Colonic mucosa (tissue), 4 donors: ENCODE measurements around the gene MPEG1. TPM values are rescaled to one million over a fixed set of nuclear protein-coding genes. Genes with fewer than 3 reads are reported as not detected.
A peak's percentile ranks its signal among the peaks of the same experiment; 100 is the strongest.

ENCODE experiments used
- DNase-seq: peaks from one replicate; pipeline ENCODE4 v3.0.0-alpha.2; 2020
- H3K27ac ChIP-seq: fragments of 200-600 bp; one replicate; pipeline ENCODE4 v1.8.0; 2021
- H3K27me3 ChIP-seq: fragments of 200-600 bp; one replicate; pipeline ENCODE4 v1.8.0; 2021
- H3K36me3 ChIP-seq: fragments of 200-600 bp; one replicate; pipeline ENCODE4 v1.8.0; 2021
- H3K4me1 ChIP-seq: fragments of 200-600 bp; one replicate; pipeline ENCODE4 v1.8.0; 2021; ENCODE audit warnings: mild to moderate bottlenecking
- H3K4me3 ChIP-seq: fragments of 200-600 bp; one replicate; pipeline ENCODE4 v1.8.0; 2021
- H3K9ac ChIP-seq, 2 donors: one replicate each; pipeline ENCODE4 v1.7.0; 2013; ENCODE audit warnings: control low read depth in 2 of 2, low read depth in 2 of 2, low read length in 2 of 2
- H3K9me3 ChIP-seq: fragments of 200-600 bp; one replicate; pipeline ENCODE4 v1.8.0; 2021
- CTCF ChIP-seq: fragments of 200-600 bp; IDR thresholded peaks from one replicate; pipeline ENCODE4 v1.8.0; 2022; ENCODE audit warnings: antibody characterized with exemption, mild to moderate bottlenecking
- intact Hi-C: fragments of 100-400 bp; cut with DNase I; formaldehyde crosslinking; loops from one replicate; pipeline ENCODE4 v1.14.1; 2022
- total RNA-seq, 2 donors: library from RNA; stranded (reverse); fragmentation: NEBNext Ultra II Directional in 1 of 2; extraction: Animal tissue kit (Norgen Biotek cat#: 25700) in 1 of 2; gene quantifications; one replicate each; pipeline ENCODE4 v1.2.1, GENCODE V29; 2021
- donor health status: healthy.
- donor health status: DM: no; HTN: no; CAD: no.
- donor health status: DM: no; HTN: no; CAD: no.

MPEG1 gene
- total RNA-seq, 2 donors from 2014 or later, result 4.7 to 17.6 TPM

GRCh38 chr11:59196777-59197176 lies 15.9 kb downstream of the MPEG1 start:
- Histone ChIP-seq H3K9me3 (no peaks in the 10 kb centered on the region), H3K36me3 (peaks cover 9% of the 10 kb centered on the region), H3K27me3 (no peaks in the 10 kb centered on the region), H3K4me1 (no peaks in the 10 kb centered on the region), H3K4me3 (no peak overlapping the region), H3K9ac (no peak overlapping the region), H3K27ac (no peak overlapping the region)
- no peak for DNase-seq
- no peak for TF ChIP-seq CTCF
- intact Hi-C loops, result no loop called here

- H3K9me3 ChIP-seq, result no peaks in the 10 kb centered on the region
- H3K4me3 ChIP-seq, result no peak overlapping the region
- intact Hi-C loops, result no loop called here
- no peaks in the 10 kb centered on the region for H3K27me3 ChIP-seq
- H3K9ac ChIP-seq, result no peak overlapping the region
- TF ChIP-seq CTCF, result no peak
- DNase-seq, result no peak
- H3K36me3 ChIP-seq, result peaks cover 9% of the 10 kb centered on the region
- H3K4me1 ChIP-seq, result peaks cover 3% of the 10 kb centered on the region
- H3K27ac ChIP-seq, result no peak overlapping the region
Measured at GRCh38 chr11:59195586-59195985, 17.1 kb downstream of the MPEG1 start.

- H3K9ac ChIP-seq, result no peak overlapping the region
- H3K4me3 ChIP-seq, result no peak overlapping the region
- H3K9me3 ChIP-seq, result no peaks in the 10 kb centered on the region
Measured at GRCh38 chr11:59193587-59194130, 19.1 kb downstream of the MPEG1 start.

GRCh38 chr11:59192446-59193020 lies 20.2 kb downstream of the MPEG1 start:
- TF ChIP-seq CTCF, result no peak
- H3K36me3 ChIP-seq, result peaks cover 9% of the 10 kb centered on the region
- intact Hi-C loops, result no loop called here
- H3K27me3 ChIP-seq, result no peaks in the 10 kb centered on the region
- H3K27ac ChIP-seq, result no peak overlapping the region
- H3K9ac ChIP-seq, result peak overlapping the region in 1 of 2 donors; percentile 38
- no peaks in the 10 kb centered on the region for H3K9me3 ChIP-seq
- no peak for DNase-seq
- H3K4me1 ChIP-seq, result peaks cover 15% of the 10 kb centered on the region
- H3K4me3 ChIP-seq, result no peak overlapping the region

More at GRCh38 chr11:59193587-59194130, 19.1 kb downstream of the MPEG1 start:
- no peak for DNase-seq
- intact Hi-C loops, result no loop called here
- Histone ChIP-seq H3K36me3 (peaks cover 9% of the 10 kb centered on the region), H3K27me3 (no peaks in the 10 kb centered on the region), H3K4me1 (peaks cover 12% of the 10 kb centered on the region), H3K27ac (no peak overlapping the region)
- no peak for TF ChIP-seq CTCF

GRCh38 chr11:59191890-59192289 lies 20.8 kb downstream of the MPEG1 start:
- H3K27me3 ChIP-seq, result no peaks in the 10 kb centered on the region
- H3K4me1 ChIP-seq, result peaks cover 19% of the 10 kb centered on the region
- TF ChIP-seq CTCF, result no peak
- intact Hi-C loops, result no loop called here
- H3K9me3 ChIP-seq, result no peaks in the 10 kb centered on the region
- peak overlapping the region; percentile 28 for H3K27ac ChIP-seq
- H3K36me3 ChIP-seq, result peaks cover 9% of the 10 kb centered on the region
- H3K4me3 ChIP-seq, result no peak overlapping the region
- peak overlapping the region in 1 of 2 donors; percentile 38 for H3K9ac ChIP-seq
- DNase-seq, result no peak
